BJ (cell line): ENCODE measurements around the gene ANO10. TPM values are rescaled to one million over a fixed set of nuclear protein-coding genes. Genes with fewer than 3 reads are reported as not detected.
"Not testable (repeated sequence)": the region's sequence is repeated elsewhere in the genome, so short reads cannot be mapped to it uniquely, and the experiment has no call there.

Experiments
- CTCF ChIA-PET: fragments of 350-600 bp; formaldehyde crosslinking; extraction: SDS; loops from one replicate; lab custom pipeline; 2021; ENCODE audit warnings: antibody characterized with exemption, inconsistent platforms; lab: Yijun Ruan, JAX
- POLR2A ChIA-PET: fragments of 300-600 bp; sonication (Branson Sonifier 250); formaldehyde crosslinking; extraction: SDS; loops from one replicate; lab custom pipeline; 2021; ENCODE audit warnings: antibody characterized with exemption; lab: Charles Lee
- DNase-seq: peaks from one replicate; pipeline ENCODE4 v3.0.0-alpha.2; 2011; ENCODE audit warnings: low read depth
- H3K27me3 ChIP-seq: 2 replicates; pipeline ENCODE4 v1.6.0; 2011; ENCODE audit warnings: low read length; ENCODE audit not compliant: control insufficient read depth, insufficient read depth
- H3K36me3 ChIP-seq: 2 replicates; pipeline ENCODE4 v1.5.1; 2011; ENCODE audit warnings: low read length; ENCODE audit not compliant: control insufficient read depth, insufficient read depth
- H3K4me3 ChIP-seq: 2 replicates; pipeline ENCODE4 v1.5.1; 2011; ENCODE audit warnings: low read depth, mild to moderate bottlenecking, control low read depth, low read length
- polyA plus RNA-seq: library from polyadenylated mRNA; depleted of rRNA; stranded (reverse); fragments of >200 nt; gene quantifications from 2 replicates; pipeline ENCODE4 v1.2.3, GENCODE V29; 2011
- TF ChIP-seq, protein P1 (sequence below): IDR thresholded peaks from 2 replicates; pipeline ENCODE4 v1.5.1; 2011; ENCODE audit warnings: low read depth, mild to moderate bottlenecking, control low read depth, inconsistent platforms, low read length, moderate library complexity; ENCODE audit not compliant: insufficient read depth

ANO10 gene
- polyA plus RNA-seq, 1 experiment, result 36.6 TPM

- H3K36me3 ChIP-seq, result no peaks in the 10 kb centered on the region; the same call in 1 of the 2 replicates
- CTCF ChIA-PET, result no interaction called here
- TF ChIP-seq, protein P1, sequence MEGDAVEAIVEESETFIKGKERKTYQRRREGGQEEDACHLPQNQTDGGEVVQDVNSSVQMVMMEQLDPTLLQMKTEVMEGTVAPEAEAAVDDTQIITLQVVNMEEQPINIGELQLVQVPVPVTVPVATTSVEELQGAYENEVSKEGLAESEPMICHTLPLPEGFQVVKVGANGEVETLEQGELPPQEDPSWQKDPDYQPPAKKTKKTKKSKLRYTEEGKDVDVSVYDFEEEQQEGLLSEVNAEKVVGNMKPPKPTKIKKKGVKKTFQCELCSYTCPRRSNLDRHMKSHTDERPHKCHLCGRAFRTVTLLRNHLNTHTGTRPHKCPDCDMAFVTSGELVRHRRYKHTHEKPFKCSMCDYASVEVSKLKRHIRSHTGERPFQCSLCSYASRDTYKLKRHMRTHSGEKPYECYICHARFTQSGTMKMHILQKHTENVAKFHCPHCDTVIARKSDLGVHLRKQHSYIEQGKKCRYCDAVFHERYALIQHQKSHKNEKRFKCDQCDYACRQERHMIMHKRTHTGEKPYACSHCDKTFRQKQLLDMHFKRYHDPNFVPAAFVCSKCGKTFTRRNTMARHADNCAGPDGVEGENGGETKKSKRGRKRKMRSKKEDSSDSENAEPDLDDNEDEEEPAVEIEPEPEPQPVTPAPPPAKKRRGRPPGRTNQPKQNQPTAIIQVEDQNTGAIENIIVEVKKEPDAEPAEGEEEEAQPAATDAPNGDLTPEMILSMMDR, result no peak
- no peak for DNase-seq
- no peaks in the 10 kb centered on the region for H3K27me3 ChIP-seq
- no peak overlapping the region for H3K4me3 ChIP-seq
- POLR2A ChIA-PET, result no interaction called here
These were observed 61.9 kb downstream of the ANO10 start for GRCh38 chr3:43559961-43560360.

DNA sequence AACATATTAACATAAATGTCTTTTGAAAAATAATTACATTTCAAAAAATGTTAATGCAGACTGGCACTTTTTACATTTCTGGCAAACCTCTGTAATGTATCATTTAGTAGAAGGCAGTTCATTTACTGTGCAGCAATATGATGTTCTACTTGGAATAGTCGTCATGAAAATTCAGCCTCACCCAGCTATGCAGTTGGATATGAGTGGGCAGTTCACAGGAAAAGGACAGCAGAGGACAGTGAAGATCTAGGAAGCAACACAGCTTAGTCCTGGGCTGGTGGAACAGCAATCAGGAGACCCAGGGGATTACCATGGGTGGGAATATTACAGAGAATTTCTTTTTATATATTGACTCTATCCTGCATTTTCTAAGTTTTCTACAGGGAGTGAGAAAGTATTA, 63.6 kb downstream of the ANO10 start:
- H3K27me3 ChIP-seq, result no peaks in the 10 kb centered on the region
- DNase-seq, result no peak
- H3K4me3 ChIP-seq, result no peak overlapping the region
- TF ChIP-seq, protein P1, result no peak
- POLR2A ChIA-PET, result no interaction called here
- no peaks in the 10 kb centered on the region; the same call in 1 of the 2 replicates for H3K36me3 ChIP-seq
- CTCF ChIA-PET, result no interaction called here

- H3K27me3 ChIP-seq, result no peaks in the 10 kb centered on the region
- TF ChIP-seq, protein P1, result no peak
- no peak overlapping the region for H3K4me3 ChIP-seq
- H3K36me3 ChIP-seq, result no peaks in the 10 kb centered on the region
- CTCF ChIA-PET, result no interaction called here
- no peak for DNase-seq
- POLR2A ChIA-PET, result interaction anchor here (0.5 kb wide), 1 partner anchor 33 kb away, joined by 3 read pairs; no protein-coding TSS in a partner anchor
These were observed 72.1 kb downstream of the ANO10 start for GRCh38 chr3:43549626-43550290.

DNA sequence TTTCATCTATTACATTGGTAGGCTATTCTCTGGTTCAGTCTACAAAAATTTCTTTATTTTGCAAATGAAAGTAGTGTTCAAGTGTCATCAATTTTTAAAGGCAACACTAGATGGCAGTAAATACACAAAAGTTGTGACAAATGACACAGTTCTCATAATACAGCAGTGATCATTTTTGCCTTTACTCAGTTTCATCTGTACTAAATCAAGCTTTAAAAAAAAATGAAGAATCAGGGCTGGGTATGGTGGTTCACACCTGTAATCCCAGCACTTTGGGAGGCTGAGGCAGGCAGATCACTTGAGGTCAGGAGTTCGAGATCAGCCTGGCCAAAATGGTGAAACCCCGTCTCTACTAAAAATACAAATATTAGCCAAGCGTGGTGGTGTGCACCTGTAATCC, 77.5 kb downstream of the ANO10 start:
- H3K36me3 ChIP-seq, H3K4me3 ChIP-seq, H3K27me3 ChIP-seq: not testable (repeated sequence)
- CTCF ChIA-PET, result interaction anchor here (0.7 to 2.5 kb wide), 10 partner anchors 9 to 871 kb away, joined by 3 to 8 read pairs (median 4); no protein-coding TSS in a partner anchor
- TF ChIP-seq, protein P1, result peak; percentile 45
- peak; percentile 4 for DNase-seq
- POLR2A ChIA-PET, result interaction anchor here (0.6 kb wide), 1 partner anchor 344 kb away, joined by 5 read pairs; no protein-coding TSS in a partner anchor

DNA sequence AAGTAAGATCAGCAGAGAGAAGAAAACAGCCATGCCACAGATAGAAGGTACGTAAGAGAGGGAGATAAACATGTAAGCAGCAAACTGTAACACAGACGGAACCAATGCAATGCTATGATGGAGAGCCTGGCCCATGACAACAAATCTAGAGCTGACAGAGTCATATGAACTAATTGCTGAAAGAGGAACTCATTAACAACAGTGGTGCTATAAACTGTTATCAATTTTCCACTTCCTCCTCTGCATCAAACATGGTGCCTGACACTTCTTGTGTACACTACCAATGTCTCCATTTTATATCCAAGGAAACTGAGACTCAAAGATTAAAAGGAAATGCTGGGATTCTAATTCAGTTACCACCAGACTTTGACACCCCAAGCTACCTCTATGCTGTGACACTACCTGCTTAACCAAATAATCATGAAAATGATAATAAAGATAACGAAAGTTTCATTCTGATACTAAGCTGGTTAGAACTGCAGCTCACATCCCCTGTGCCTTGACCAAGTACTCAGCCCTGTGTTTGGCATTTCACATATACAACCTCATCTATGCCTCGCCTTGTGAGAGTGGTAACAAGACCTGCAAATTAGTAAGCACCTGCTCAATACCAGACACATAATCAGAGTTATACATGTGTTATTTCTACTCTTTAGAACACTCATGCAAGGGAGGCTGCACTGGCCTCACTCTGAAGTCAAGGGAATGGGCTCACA, 79.3 kb downstream of the ANO10 start:
- ChIA-PET POLR2A (no interaction called here), CTCF (interaction anchor here (1.3 to 2.5 kb wide), 4 partner anchors 157 to 656 kb away, joined by 3 to 8 read pairs (median 4); no protein-coding TSS in a partner anchor)
- no peak overlapping the region for H3K4me3 ChIP-seq
- TF ChIP-seq, protein P1, result no peak
- 0 out of 2 replicates have a peak, but pooled peaks cover 1% of the 10 kb centered on the region for H3K36me3 ChIP-seq
- DNase-seq, result no peak
- H3K27me3 ChIP-seq, result no peaks in the 10 kb centered on the region
